NCI-H146 (cell line): ENCODE data around the gene ADRA2A.
A peak's percentile ranks its signal among the peaks of the same experiment; 100 is the strongest.

ENCODE experiments used
- DNase-seq: peaks from one replicate; lab custom pipeline; 2025; lab: John Stamatoyannopoulos, UW

Gene ADRA2A

GRCh38 chr10:111076682-111077478 lies at the start of gene ADRA2A:
TSS of gene ADRA2A (plus strand) at chr10:111077029. CDS start at chr10:111077997, 968 bp downstream.
- DNase-seq = peak; percentile 65

- no peak for DNase-seq
Measured at GRCh38 chr10:111030042-111030750, 46.6 kb upstream of the ADRA2A start.

- no peak for DNase-seq
Measured at GRCh38 chr10:111034598-111035310, 42.1 kb upstream of the ADRA2A start.

GRCh38 chr10:111035542-111035941 lies 41.3 kb upstream of the ADRA2A start:
- no peak for DNase-seq

GRCh38 chr10:111037858-111038257 lies 39.0 kb upstream of the ADRA2A start:
- DNase-seq = no peak

GRCh38 chr10:111039522-111039921 lies 37.3 kb upstream of the ADRA2A start:
- no peak for DNase-seq

- no peak for DNase-seq
Measured at GRCh38 chr10:111057006-111057405, 19.8 kb upstream of the ADRA2A start.

- DNase-seq = no peak
Measured at GRCh38 chr10:111063471-111063870, 13.4 kb upstream of the ADRA2A start.

- no peak for DNase-seq
Measured at GRCh38 chr10:111072232-111072631, 4.6 kb upstream of the ADRA2A start.

- DNase-seq = no peak
Measured at GRCh38 chr10:111075577-111076185, 1.1 kb upstream of the ADRA2A start.

- peak; percentile 61 for DNase-seq
Measured at GRCh38 chr10:111076191-111076681, 593 bp upstream of the ADRA2A start.

- no peak for DNase-seq
Measured at GRCh38 chr10:111077479-111077784, 603 bp downstream of the ADRA2A start.

GRCh38 chr10:111077785-111078504 lies 1.1 kb downstream of the ADRA2A start:
- no peak for DNase-seq

GRCh38 chr10:111078505-111079185 lies 1.8 kb downstream of the ADRA2A start:
- no peak for DNase-seq

- DNase-seq = no peak
Measured at GRCh38 chr10:111079241-111079760, 2.5 kb downstream of the ADRA2A start.

- no peak for DNase-seq
Measured at GRCh38 chr10:111079781-111080180, 3.0 kb downstream of the ADRA2A start.

GRCh38 chr10:111080224-111080623 lies 3.4 kb downstream of the ADRA2A start:
- DNase-seq = no peak

GRCh38 chr10:111081595-111081994 lies 4.8 kb downstream of the ADRA2A start:
- DNase-seq = no peak

GRCh38 chr10:111082102-111082975 lies 5.5 kb downstream of the ADRA2A start:
- no peak for DNase-seq
